Measurements from ENCODE around the gene MAD1L1.

DNA sequence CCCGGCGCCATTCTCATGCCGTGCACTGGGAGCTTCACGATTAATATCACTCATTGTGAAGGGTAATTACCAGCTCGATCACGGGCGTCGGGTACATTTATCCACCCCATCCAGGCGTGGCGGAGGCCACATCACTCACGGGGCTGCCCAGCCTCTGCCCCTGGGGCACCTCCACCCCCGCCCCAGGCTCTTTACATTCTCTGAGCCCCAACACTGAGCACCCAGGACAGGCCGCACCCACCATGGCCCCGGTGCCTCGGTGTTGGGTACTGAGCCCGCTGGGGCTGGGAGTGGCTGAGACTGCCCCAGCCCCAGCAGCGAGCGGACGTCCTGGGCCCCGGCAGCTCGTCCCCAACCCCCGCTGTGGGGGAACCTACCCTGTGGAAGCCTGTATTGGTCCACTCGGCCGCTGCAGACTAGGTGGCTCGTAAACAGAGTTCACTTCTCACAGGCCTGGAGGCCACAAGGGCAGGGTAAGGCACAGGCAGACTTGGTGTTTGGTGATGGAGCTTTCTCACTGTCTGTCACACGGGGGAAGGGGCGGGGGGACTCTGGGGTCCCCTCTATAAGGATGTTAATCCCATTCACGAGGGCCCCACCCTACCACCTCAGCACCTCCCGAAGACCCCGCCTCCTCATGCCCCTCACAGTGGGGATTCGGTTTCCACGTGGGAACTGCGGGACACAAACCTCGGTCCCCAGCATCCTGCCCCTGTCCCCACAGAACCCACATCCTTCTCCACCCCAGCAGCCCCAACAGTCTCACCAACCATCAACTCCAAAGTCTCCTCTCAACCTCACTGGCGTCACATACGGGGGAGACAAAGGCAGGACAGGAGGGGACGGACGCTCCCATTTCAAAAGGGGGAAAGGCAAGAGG is 378.5 kb downstream of the MAD1L1 start:
- TF ChIP-seq CTCF (conservative IDR thresholded peaks at IDR 0.05; ENCODE audit: low read depth, low read length), result no peak
- TF ChIP-seq EZH2 (IDR thresholded peaks at IDR 0.05; ENCODE audit: borderline replicate concordance, low read depth, low read length, poor library complexity, severe bottlenecking), result no peak
